ENCODE measurements around the gene CACNA1H.
"Not testable (repeated sequence)": the region's sequence is repeated elsewhere in the genome, so short reads cannot be mapped to it uniquely, and the experiment has no call there.

- TF ChIP-seq CTCF (IDR thresholded peaks at IDR 0.05 in 2 of 3, conservative IDR thresholded peaks at IDR 0.05 in 1 of 3; ENCODE audit: insufficient read depth in 2 of 3, low read depth in 1 of 3, low read length in 3 of 3); SMAD3 (CRISPR knock-in tag; conservative IDR thresholded peaks at IDR 0.05); TBL1XR1 (IDR thresholded peaks at IDR 0.05; ENCODE audit: low read length in 2 of 2); PRDM10 (IDR thresholded peaks at IDR 0.05; ENCODE audit: partially characterized antibody); ATF6 (CRISPR knock-in tag; IDR thresholded peaks at IDR 0.05); NCOA4 (IDR thresholded peaks at IDR 0.05; ENCODE audit: partially characterized antibody); NBN (IDR thresholded peaks at IDR 0.05; ENCODE audit: low read depth); POLR2A (conservative IDR thresholded peaks at IDR 0.05): not testable (repeated sequence)
Measured at GRCh38 chr16:1231301-1231700, 78.4 kb downstream of the CACNA1H start.

Data from K562 (cell line).